ENCODE results near the gene C2orf15. TPM values are rescaled to one million over a fixed set of nuclear protein-coding genes. Genes with fewer than 3 reads are reported as not detected.

C2orf15 gene
- polyA plus RNA-seq, 3 donors: 0.09 to 0.29 (median 0.11) TPM

GRCh38 chr2:99166218-99166617 lies 24.7 kb downstream of the C2orf15 start:
- H3K4me3 ChIP-seq (replicated peaks in 1 of 3; ENCODE audit: low read depth in 2 of 3, low read length in 3 of 3): no peak overlapping the region
- no peaks in the 10 kb centered on the region for H3K27me3 ChIP-seq (ENCODE audit: control insufficient read depth in 2 of 2, insufficient read depth in 2 of 2, low read length in 2 of 2)
- peaks cover 3% of the 10 kb centered on the region for H3K79me2 ChIP-seq (ENCODE audit: insufficient read depth, low read length)
- H3K36me3 Mint-ChIP-seq: peaks cover 62 to 77% of the 10 kb centered on the region in 2 donors
- H3K36me3 ChIP-seq (replicated peaks in 1 of 2; ENCODE audit: control insufficient read depth in 1 of 2, insufficient read depth in 2 of 2, low read length in 2 of 2): peaks cover 55 to 86% of the 10 kb centered on the region in 2 donors
- H3K27ac ChIP-seq (ENCODE audit: low read depth in 1 of 2, low read length in 2 of 2): no peak overlapping the region
- H4K20me1 ChIP-seq (ENCODE audit: insufficient read depth, low read length): peaks cover 7% of the 10 kb centered on the region
- no peak overlapping the region for H3K9ac ChIP-seq (ENCODE audit: insufficient read depth, low read length, poor library complexity, severe bottlenecking)
- TF ChIP-seq CTCF (IDR thresholded peaks at IDR 0.05): no peak
- 100% methylated on average over 1 of the region's 5 CpGs for WGBS (ENCODE audit: insufficient coverage)
- H3K4me2 ChIP-seq (replicated peaks; ENCODE audit: extremely low read depth, low read length, poor library complexity, severe bottlenecking): no peak overlapping the region
- H3K4me3 Mint-ChIP-seq: no peak overlapping the region
- no peaks in the 10 kb centered on the region for H3K4me1 Mint-ChIP-seq
- H3K4me1 ChIP-seq (ENCODE audit: control insufficient read depth in 1 of 2, insufficient read depth in 2 of 2, low read length in 2 of 2): no peaks in the 10 kb centered on the region
- no peaks in the 10 kb centered on the region for H3K9me3 Mint-ChIP-seq
- intact Hi-C loops (cut with micrococcal nuclease): no loop called here
- no peak overlapping the region for H2AFZ ChIP-seq (ENCODE audit: insufficient read depth, low read depth, low read length, poor library complexity, severe bottlenecking)
- peak overlapping the region in 1 of 7 donors; percentile 24 for H3K27ac Mint-ChIP-seq
- DNase-seq: no peak
- H3K27me3 Mint-ChIP-seq (ENCODE audit: low read depth in 3 of 3): no peaks in the 10 kb centered on the region
- no peaks in the 10 kb centered on the region for H3K9me3 ChIP-seq (replicated peaks in 1 of 2; ENCODE audit: control insufficient read depth in 1 of 2, insufficient read depth in 1 of 2, low read length in 2 of 2)

- H3K9ac ChIP-seq (ENCODE audit: insufficient read depth, low read length, poor library complexity, severe bottlenecking): no peak overlapping the region
- intact Hi-C loops (cut with micrococcal nuclease): no loop called here
- no peaks in the 10 kb centered on the region for H3K9me3 ChIP-seq (replicated peaks in 1 of 2; ENCODE audit: control insufficient read depth in 1 of 2, insufficient read depth in 1 of 2, low read length in 2 of 2)
- no peak overlapping the region for H3K4me2 ChIP-seq (replicated peaks; ENCODE audit: extremely low read depth, low read length, poor library complexity, severe bottlenecking)
- H3K27ac ChIP-seq (ENCODE audit: low read depth in 1 of 2, low read length in 2 of 2): no peak overlapping the region
- Mint-ChIP-seq H3K27me3 (ENCODE audit: low read depth in 3 of 3) (no peaks in the 10 kb centered on the region), H3K27ac (no peak overlapping the region), H3K9me3 (no peaks in the 10 kb centered on the region), H3K36me3 (peaks cover 73 to 84% of the 10 kb centered on the region in 2 donors), H3K4me3 (no peak overlapping the region), H3K4me1 (no peaks in the 10 kb centered on the region)
- no peaks in the 10 kb centered on the region for H3K27me3 ChIP-seq (ENCODE audit: control insufficient read depth in 2 of 2, insufficient read depth in 2 of 2, low read length in 2 of 2)
- H3K4me3 ChIP-seq (replicated peaks in 1 of 3; ENCODE audit: low read depth in 2 of 3, low read length in 3 of 3): no peak overlapping the region
- H3K79me2 ChIP-seq (ENCODE audit: insufficient read depth, low read length): peaks cover 16% of the 10 kb centered on the region
- H3K36me3 ChIP-seq (replicated peaks in 1 of 2; ENCODE audit: control insufficient read depth in 1 of 2, insufficient read depth in 2 of 2, low read length in 2 of 2): peaks cover 73 to 90% of the 10 kb centered on the region in 2 donors
- no peak overlapping the region for H2AFZ ChIP-seq (ENCODE audit: insufficient read depth, low read depth, low read length, poor library complexity, severe bottlenecking)
- no peaks in the 10 kb centered on the region for H3K4me1 ChIP-seq (ENCODE audit: control insufficient read depth in 1 of 2, insufficient read depth in 2 of 2, low read length in 2 of 2)
- no peak for DNase-seq
- no peak for TF ChIP-seq CTCF (IDR thresholded peaks at IDR 0.05)
- peaks cover 25% of the 10 kb centered on the region for H4K20me1 ChIP-seq (ENCODE audit: insufficient read depth, low read length)
- 71% methylated on average over 1 of the region's 1 CpG for WGBS (ENCODE audit: insufficient coverage)
These were observed 28.0 kb downstream of the C2orf15 start for GRCh38 chr2:99169534-99169933.
